Activated CD8-positive, alpha-beta memory T cell treated with anti-CD3 and anti-CD28 coated beads for 4 hours (primary cell): ENCODE measurements around the gene DSG3.

Experiments
- DNase-seq, 2 donors: peaks; one replicate each; pipeline ENCODE4 v3.0.0-alpha.2; 2020; ENCODE audit warnings: low read depth in 2 of 2

The DSG3 gene

GRCh38 chr18:31432316-31432715, 15.2 kb upstream of the DSG3 start:
- no peak for DNase-seq

- DNase-seq, result no peak
Measured at GRCh38 chr18:31436825-31437224, 10.7 kb upstream of the DSG3 start.

GRCh38 chr18:31438402-31438801, 9.1 kb upstream of the DSG3 start:
- DNase-seq, result no peak

- no peak for DNase-seq
Measured at GRCh38 chr18:31439807-31440325, 7.7 kb upstream of the DSG3 start.

- no peak for DNase-seq
Measured at GRCh38 chr18:31440787-31441186, 6.8 kb upstream of the DSG3 start.

- DNase-seq, result no peak
Measured at GRCh38 chr18:31441493-31441892, 6.0 kb upstream of the DSG3 start.

- no peak for DNase-seq
Measured at GRCh38 chr18:31444142-31444541, 3.4 kb upstream of the DSG3 start.

- no peak for DNase-seq
Measured at GRCh38 chr18:31445908-31446307, 1.6 kb upstream of the DSG3 start.

DNA sequence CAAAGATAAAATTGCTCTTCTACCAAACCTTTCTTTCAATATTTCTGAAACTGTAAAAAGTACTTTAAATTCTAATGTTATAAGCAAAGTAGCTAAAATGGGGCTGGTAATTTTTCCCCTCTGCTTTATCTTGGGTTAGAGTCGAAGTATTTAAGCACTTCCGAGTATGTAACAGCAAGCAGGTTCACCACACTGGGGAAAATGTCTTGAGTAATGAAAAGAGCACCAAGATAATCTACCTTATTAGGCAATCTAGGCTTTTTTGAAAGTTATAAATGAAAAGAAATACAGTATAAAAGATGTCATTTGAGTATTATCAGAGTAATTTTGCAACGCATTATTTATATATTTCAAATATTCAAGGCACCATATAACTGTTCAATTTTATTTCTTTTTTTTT, 687 bp upstream of the DSG3 start:
- no peak for DNase-seq

GRCh38 chr18:31450409-31450808, 2.9 kb downstream of the DSG3 start:
- DNase-seq, result no peak

- DNase-seq, result no peak
Measured at GRCh38 chr18:31451625-31452024, 4.1 kb downstream of the DSG3 start.

- no peak for DNase-seq
Measured at GRCh38 chr18:31454066-31454708, 6.6 kb downstream of the DSG3 start.

DNA sequence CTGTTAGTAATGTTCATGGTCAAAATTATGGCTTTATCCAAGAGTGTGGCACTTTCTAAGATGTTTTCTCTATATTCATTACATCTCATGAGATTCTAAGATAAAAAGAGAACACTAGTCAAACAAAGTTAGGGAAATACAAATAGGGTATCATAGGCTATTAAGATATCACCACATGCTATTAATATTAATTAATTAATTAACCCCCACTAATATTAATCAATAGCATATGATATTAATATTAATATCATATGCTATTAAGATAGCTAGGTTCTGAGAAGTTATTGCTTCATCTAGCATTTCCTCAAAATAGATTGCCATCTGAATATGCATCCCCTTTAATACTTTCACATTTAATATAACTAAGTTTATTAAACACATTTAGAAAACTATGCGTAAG, 22.1 kb downstream of the DSG3 start:
- no peak for DNase-seq

GRCh38 chr18:31478688-31479087, 31.1 kb downstream of the DSG3 start:
- DNase-seq, result no peak

- no peak for DNase-seq
Measured at GRCh38 chr18:31482051-31482450, 34.5 kb downstream of the DSG3 start.

GRCh38 chr18:31483396-31483795, 35.9 kb downstream of the DSG3 start:
- no peak for DNase-seq

GRCh38 chr18:31484461-31484860, 36.9 kb downstream of the DSG3 start:
- no peak for DNase-seq

GRCh38 chr18:31486165-31486564, 38.6 kb downstream of the DSG3 start:
- no peak for DNase-seq

GRCh38 chr18:31487246-31488015, 39.9 kb downstream of the DSG3 start:
- DNase-seq, result no peak

GRCh38 chr18:31489311-31489710, 41.8 kb downstream of the DSG3 start:
- DNase-seq, result no peak

- DNase-seq, result no peak
Measured at GRCh38 chr18:31490387-31490786, 42.8 kb downstream of the DSG3 start.

DNA sequence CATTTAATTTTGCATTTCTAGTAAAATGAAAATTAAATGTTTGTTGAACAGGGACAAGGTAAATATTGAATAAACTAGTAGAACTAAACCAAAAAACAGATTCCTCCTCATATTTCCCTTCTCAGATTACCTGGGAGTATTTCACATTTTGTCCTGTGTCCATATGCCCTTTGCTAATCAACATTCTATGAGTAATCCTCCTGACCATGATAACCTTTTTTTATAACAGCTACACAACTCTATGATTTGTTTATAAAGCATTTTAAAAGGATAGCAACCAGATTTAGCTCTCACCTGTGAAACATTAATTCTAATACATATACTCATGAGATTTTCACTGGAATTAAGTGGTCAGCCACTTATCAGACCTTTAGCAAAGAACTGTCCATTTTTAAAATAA, 43.3 kb downstream of the DSG3 start:
- no peak for DNase-seq

DNA sequence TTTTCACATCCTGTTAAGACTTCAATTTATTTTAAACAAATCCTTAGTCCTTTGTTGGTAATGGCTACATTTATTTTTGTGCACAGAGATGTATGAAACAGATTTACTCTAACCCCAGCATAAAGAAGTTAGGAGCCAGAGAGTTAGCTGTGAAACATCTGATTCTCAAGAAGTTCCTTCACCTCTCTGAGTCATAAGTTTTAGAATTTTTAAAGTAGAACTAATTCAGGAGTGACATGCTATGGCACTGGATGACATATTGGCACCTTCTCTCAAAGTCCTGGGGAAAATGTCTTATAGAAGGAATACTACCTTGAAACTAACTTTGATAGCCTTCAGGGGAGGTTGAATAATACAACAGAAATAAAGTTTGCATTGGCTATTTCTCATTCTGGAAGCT, 44.0 kb downstream of the DSG3 start:
- no peak for DNase-seq
